Hematopoietic multipotent progenitor cell treated with erythropoietin and hydrocortisone succinate and interleukin-3 and kit ligand, for 15 days (in vitro differentiated cells): Measurements from ENCODE around the gene AGRP.
"Not testable (repeated sequence)": the region's sequence is repeated elsewhere in the genome, so short reads cannot be mapped to it uniquely, and the experiment has no call there.

Experiments used
- DNase-seq: peaks from one replicate; pipeline ENCODE4 v3.0.0-alpha.2; 2015; ENCODE audit warnings: low spot score

The AGRP gene

DNA sequence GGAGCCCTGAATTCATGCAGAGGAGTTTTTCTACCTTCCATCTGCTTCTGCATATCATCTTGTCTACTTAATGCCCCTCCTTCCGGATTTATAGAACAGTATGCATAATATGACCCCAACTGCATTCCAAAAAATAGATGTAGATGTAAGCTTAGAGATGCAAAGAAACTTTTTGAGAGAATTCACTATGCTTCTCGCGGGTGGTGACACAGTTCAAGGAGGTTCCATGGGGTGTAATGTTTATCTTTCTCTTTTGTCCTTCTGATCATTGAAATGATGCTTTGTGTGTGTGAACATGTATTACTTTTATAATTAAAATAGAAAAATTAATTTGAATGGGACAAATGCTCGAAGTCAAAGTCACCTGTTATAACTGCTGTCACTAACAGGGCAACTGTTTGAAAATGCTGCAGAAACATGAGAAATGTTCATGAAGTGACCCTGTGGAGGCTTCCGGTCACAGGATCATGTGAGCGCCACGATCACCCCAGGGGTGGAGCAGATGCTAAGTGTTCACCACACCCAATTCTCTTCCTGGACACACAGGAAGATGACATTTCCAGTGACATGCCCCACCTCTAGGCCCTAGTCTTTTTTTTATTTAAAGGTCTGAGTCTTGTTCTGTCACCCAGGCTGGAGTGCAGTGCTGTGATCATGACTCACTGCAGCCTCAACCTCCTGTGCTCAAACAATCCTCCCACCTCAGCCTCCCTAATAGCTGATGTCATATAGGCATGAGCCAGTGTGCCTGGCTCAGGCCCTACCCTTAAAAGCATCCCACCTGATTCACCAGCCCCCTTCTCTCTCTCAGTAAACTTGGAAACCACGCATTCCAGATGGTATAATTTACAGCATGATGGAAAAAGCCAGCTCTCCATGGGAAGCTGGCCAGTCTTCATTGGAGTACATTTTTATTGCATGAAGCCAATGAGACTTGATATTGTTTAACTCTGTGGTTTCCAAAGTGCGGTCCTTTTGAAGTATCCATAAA lies 21.0 kb upstream of the AGRP start:
- no peak for DNase-seq

DNA sequence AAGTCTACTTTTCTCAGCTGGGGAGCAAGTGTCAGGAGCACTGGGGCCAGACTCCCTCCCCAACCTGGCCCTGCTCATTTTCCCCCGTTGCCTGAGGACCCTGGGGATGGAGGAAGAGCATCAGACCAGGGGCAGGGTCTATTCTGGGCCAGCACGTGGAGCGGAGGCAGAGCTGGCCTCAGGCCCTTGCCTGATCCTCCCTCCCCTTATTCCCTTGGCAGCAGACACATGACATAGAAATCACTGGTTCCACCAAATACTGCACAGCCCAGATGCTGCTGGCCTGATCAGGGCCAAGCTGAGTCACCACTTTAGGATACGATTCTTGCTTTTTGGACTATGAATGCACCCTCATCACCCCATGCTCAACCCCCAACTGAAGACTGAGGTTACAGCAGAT lies 15.8 kb upstream of the AGRP start:
- no peak for DNase-seq

DNA sequence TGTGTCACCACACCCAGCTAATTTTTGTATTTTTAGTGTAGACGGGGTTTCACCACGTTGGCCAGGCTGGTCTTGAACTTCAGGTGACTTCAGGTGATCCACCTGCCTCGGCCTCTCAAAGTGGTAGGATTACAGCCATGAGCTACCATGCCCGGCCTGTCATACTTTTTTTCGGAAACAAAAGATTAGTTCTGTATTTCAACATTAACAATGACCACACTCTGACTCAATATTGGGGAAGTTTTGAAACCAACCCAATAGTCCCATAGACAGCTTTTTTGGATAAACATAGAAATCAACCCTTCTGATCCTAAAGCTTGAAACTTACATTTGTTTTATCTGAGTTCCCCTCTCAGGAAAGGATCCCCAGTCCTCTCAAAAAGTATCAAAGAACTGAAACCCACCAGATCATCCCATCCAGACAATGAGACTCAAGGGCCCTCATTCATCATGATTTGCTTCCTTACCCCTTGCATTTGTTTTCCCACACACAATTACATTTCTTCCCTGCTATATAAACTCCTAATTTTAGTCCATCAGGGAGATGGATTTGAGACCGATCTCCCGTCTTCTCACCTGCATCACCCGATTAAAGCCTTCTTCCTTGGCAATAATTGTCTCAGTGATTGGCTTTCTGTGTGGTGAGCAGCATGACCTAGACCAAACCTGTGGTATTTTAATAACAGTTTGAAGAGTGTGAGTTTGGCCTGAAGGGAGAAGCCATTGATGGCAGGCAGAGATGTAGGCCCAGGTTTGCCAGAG lies 7.2 kb upstream of the AGRP start:
- no peak for DNase-seq

DNA sequence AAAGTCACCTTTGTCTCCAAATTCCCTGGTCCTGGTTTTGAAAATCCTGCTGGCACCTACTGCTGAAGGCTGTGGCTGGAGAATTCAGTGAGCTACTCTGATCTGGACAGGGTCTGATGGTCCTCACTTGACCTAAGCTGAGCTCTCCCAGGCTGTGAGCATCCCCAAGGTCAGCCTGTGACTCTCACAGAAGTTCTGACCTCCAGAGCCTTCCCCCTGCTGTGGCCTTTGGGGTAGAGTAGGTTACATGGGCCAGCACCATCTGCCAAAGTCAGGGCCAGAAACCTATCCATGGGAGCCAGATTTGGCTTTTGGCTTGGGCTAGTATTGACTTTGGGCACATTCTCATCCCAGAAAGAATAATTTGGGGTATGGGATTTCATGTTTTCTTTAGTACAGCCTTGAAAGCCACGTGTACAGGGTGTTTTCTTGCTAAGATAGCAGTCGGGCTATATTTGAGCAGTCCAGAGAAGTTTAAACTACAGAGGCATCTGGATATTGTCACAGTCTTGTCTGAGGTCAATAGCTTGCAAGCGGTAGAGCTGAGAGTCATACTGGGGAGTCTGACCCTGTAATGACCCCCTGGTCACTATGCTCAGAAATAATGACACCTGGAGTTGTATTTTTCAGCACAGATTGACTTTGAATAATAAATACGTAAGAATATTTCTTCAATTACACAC lies 6.2 kb upstream of the AGRP start:
- DNase-seq: no peak

DNA sequence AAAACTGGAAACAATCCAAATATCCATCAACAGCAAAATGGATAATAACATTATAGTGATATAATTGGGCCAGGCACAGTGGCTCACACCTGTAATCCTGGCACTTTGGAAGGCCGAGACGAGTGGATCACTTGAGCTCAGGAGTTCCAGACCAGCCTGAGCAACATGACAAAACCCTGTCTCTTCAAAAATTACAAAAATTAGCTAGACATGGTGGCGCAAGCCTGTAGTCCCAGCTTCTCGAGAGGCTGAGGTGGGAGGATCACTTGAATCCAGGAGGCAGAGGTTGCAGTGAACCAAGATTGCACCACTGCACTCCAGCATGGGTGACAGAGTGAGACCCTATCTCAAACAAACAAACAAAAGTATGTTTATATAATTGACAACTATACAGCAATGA lies 4.2 kb upstream of the AGRP start:
- not testable (repeated sequence) for DNase-seq

DNA sequence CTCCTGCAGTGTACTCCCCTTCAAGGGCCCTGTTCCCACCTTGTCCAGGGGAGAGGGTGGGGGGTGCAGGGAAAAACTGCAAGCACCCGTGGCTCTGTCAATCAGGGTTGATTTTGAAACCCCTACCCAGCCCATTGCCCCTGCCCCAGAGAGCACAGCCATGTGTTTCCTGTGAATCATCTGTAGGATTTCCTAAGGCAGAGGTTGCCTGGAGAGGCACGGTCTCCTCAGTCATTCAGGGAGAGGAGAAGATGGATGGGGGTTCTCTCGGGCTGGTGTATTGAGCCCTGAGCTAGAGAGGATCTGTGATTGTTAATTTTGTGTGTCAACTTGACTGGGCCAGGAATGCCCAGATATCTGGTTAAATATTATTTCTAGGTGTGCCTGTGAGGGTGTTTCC lies 3.5 kb upstream of the AGRP start:
- no peak for DNase-seq

DNA sequence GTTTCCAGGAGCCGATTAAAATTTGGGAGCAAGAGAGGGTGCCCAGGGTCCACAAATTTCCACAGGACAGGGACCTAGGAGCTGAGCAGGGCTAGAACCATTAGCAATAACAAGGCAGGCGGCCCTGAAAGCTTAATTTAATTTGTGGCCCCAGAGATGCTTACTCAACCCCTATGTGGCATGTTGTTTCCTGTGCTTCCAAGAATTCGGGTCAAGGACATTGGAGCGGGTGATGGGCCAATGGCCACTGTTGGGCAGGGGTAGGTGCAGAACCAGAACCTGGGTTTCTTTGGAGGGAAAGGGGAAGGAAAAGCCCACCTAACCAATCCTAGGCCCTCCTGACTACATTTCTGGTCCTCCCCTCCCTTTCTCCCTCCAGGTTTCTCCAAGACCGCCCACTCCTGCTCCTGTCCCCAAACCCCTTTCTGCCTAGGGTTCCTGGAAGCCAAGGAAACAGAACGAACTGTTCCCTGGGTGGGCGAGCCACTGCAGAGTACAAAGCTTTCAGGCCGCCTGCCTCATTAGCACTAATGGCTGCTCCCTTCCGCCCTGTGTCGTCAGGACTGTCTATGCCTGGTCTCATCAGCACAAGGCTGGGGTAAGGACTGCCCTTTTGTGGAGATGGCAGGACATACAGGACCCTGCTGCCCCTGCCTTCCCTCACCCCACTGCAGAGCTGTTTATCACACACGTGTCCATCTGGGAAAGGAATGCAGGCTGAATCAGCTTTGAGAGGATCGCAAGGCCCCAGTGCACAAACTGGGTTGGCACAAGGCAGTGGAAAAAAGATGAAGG lies 581 bp upstream of the AGRP start:
- no peak for DNase-seq

DNA sequence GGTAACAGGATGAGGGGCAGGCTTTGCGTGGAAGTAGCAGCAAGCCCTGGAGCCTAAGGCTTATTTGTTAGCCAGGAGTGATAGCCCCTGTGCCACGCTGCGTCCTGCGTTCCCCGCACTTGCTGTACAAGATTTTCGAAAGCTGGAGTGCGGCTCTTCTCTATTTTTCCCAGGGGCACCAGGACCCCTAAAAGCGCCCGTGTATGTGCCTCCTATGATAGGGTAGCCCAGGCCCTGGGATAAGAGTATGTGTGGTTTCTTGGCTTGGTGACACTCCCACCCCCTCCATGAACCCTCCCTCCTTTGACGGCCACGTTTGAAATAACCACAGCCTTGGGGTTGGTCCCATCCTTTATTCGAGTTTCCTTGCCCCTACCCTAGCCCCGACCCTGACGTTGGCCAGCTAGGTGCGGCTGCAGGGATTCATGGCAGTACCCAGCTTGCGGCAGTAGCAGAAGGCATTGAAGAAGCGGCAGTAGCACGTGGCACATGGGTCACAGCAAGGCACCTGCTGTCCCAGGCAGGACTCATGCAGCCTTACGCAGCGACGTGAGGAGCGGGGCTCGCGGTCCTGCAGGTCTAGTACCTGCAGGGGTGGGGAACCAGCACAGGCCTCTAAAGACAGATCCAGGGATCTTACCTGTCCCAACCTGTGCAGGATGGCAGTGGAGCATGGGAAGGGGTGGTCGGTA lies 968 bp downstream of the AGRP start:
- DNase-seq: no peak

DNA sequence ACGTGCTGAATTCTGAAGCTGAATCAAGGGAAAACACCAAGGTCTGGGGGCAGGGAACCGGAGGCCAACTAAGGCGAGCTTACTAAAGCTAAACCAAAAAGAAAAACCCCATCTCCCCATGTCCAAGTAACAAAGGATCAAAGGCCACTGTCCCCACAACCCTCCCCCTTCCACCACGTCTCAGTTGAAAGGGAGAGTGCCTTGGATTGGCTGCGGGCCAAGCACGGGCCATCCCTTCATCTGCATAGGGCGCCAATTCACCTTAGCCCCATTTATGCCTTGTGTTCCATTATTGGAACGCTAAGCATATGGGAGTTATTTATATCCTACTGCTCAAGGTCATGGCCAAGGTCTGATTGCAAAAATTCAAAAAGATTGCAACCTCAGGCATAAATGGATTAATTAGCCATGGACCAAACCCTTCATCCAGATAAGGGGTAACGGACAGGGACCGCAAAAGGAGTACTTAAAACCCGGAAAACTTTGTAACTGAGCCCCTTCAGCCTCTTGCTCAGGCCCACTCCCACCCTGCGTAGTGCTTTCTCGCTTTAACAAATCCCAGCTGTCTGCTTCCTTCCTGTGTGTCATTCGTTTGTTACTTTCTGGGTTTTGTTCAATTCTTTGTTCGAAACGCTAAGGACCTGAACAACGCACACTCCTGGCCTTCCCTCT lies 1.6 kb downstream of the AGRP start:
- peak; percentile 56 for DNase-seq

DNA sequence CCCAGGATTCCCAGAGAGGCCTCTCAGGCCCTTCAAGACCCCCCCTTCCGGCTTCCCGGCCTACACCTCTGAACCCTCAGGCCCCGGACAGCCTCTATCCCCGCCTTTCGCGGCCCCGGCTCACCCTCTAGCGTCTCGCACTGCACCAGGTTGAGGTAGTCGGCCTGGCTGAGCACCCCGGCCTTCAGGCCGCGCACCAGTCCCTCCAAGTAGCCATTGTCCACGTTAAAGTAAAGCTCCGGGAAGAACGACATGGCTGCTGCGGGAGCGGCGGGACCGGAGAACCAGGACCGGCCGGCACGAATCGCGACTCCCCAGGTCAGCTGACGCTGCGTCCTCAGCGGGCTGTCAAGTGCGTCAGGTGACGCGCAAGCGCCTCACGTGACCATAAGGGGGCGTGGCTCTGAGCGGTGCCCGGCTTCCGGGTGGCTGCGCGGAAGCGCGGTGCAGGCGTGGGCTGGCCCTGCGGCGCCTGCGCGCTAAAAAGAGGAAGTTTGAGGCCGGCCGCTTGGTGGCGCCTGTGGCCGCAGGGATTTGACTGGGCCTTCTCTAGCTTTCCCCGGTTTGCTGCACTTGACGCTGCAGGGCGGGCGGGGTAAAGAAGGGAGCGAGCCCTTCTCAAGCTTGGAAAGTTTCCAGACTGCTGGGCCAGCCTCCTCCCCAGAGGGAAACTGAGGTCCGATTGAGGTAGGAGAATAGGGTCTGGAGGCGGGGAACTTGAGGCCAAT lies 2.4 kb downstream of the AGRP start, which contains the start of gene ATP6V0D1:
TSS of gene ATP6V0D1 (minus strand) at position 325 of the 728 bp plus-strand sequence. CDS start at position 254, 71 bp downstream.
- peak; percentile 99 for DNase-seq

DNA sequence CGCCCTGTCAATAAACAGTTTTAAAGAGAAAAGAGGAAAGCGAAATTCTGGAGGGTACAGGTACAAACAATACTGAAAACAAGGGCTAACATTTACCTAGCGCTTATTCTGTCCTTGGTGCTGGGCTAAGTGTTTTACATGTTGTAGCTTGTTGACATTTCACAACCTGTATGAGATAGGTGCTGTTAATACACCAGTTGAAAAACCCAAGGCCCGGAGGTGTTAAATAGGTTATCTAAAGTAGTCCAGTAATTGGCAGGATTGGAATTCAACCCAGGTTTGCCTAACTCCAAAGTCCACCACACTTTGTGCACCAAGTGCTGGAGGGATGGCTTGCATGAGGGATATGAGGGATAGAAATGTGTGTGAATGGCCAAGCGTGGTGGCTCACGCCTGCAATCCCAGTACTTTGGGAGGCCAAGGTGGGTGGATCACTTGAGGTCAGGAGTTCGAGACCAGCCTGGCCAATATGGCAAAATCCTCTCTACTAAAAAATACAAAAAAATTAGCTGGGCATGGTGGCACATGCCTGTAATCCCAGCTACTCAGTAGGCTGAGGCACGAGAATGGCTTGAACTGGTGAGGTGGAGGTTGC lies 5.3 kb downstream of the AGRP start:
- no peak for DNase-seq

DNA sequence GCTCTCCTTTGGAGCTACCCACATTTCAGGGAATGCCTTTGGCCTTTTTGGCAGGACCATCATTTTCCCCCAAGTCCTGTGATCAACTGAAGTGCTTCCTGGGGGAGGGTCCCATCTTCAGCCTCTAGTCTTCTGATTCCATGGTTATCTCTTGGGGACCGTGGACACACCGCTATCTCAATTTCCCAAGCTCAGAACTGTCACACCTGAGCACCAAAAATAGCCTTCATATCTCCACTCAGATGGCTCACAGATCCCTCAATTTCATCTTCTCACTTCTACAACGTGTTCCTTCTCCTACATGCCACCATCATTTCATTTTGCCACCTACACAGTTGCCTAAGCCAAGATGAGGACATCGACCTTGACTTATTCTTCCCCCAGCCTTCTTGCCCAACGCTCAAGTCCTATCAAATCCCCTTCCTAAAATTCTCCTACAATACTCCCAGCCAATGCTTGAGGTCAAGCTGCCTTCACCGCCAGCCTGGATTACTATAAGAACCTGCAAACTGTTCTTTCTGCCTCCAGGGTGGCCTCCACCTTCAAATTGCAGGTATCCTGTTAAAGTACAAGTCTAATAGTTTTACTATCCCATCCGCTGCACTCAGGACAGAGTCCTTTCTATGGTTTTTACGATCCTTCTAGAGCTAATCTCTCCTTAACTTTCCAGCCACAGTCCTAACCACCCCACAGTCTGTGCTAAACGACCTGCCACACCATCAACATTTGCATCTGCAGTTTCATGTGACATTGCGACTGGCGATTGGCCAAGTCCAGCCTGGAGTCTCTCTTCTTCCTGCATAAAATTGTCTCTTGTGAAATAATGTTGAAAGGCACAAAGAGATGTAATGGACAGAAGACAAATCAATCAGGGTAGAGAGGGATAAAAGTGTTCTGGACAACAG lies 8.5 kb downstream of the AGRP start:
- peak; percentile 60 for DNase-seq

DNA sequence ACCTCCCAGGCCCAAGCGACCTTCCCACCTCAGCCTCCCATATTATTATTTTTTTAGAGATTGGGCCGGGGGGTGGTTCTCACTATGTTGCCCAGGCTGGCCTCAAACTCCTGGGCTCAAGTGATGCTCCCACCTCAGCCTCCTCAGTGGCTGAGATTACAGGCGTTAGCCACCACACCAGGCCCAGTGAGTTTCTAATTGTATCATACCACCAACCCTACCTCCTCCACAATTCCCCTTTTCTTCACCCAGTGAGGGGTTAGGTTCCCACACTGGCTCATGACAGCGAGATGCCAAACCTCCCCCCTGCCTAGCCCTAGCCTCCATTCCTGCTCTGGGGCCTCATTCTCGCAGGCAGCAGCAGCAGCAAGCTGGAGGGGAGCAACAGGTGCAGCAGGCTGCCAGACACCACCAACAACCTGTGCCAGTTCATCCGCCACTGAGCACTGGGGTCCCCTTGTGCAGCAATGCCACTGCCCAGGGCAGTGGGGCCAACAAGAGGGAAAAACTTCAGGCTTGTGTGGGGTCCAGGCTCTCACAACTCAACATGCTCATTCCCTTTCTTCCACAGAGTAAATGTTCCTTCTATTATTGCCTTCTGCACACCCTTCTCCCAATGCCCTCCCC lies 11.5 kb downstream of the AGRP start:
- no peak for DNase-seq

DNA sequence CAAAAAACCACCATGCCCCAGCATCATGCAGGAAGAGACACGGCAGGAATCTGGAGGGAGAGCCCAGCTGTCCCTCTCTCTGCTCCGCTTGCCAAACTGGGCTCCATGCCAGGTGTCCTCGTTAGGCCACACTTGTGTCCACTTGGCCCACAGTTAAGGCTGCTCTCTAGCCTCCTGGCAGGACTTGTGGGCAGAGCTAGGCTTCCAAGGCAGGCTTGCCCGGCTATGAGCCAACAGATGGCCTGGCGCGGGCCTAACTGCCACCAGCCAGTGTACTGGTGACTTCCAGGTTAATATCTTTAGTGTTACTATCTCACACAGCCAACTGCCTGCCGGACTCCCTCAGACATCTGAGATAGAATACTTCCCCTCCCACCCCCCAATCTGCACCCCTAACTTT lies 13.0 kb downstream of the AGRP start:
- peak; percentile 52 for DNase-seq

DNA sequence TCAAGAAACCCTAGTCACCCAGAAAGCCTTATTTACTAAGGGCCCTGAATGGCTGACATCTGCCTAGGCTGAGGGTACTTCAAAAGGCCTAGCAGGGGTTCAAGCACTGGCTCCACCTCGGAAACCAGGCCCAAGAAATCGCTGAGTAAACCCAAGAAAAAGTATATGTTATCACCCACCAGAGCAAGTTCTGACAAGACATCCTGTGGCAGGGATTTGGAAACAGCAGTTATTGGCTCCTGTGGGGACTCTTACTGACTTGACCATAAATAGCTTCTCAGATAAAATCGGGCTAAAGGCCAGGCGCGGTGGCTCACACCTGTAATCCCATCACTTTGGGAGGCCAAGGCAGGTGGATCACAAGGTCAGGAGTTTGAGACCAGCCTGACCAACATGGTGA lies 14.6 kb downstream of the AGRP start:
- no peak for DNase-seq

DNA sequence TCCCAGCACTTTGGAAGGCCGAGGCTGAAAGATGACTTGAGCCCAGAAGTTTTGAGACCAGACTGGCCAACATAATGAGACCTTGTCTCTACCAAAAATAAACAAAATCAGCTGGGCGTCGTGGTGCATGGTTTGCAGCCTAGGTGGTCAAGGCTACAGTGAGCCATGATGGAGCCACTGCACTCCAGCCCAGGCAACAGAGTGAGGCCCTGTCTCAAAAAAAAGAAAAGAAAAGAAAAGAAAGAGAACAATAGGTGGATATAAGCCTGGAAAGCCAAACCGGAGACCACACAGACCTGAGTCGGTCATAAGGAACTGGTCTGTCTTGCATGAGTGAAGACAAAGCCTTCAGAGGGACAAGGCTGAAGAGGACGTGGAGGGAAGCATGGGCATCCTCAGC lies 16.8 kb downstream of the AGRP start:
- DNase-seq: no peak

DNA sequence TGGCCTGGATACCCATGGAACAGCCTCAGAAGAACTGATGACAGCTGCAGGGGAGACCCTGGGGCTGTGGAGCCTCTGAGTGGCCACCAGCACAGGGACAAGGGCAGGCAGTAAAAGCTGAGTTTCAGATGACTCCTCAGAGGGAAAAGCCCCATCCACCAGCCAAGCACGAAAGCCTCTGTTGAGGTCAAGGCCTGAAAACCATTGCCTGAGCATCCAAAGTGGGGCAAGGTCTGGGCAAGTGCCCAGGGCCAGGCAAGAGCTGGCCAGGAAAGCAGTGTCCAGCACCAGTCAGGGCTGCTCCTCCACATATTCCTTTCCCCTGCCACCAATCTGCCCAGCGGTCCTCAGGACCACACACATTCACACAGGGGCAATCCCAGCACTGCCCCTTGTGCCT lies 18.8 kb downstream of the AGRP start:
- DNase-seq: no peak

DNA sequence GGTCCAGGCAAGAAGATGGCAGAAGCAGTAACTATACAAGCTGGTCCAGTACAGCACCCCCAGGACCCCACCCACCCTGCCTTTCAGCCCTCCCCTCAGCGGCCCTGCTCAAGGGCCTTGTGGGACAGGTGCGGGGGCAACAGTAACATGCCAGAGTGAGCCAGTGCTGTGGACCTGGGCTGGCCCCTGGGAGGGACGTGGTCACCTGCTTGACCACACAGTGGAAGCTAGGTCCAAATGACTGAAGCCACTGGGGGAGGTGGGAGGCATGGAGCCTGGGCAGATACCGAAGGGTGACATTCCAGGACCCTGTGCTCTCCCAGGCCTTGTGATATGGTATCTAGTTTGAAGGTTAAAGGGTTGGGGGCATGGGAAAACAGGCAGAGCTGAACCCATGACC lies 19.7 kb downstream of the AGRP start:
- DNase-seq: no peak
